ENCODE results near the gene ZFP69. TPM values are rescaled to one million over a fixed set of nuclear protein-coding genes. Genes with fewer than 3 reads are reported as not detected.

The ZFP69 gene
- total RNA-seq, 1 experiment from 2014 or later = 5.3 TPM

GRCh38 chr1:40508375-40509341 lies 31.6 kb downstream of the ZFP69 start, which contains the start of gene EXO5:
Gene EXO5 (plus strand): TSS chr1:40508767. CDS start chr1:40514545, 5,778 bp downstream.
- DNase-seq (ENCODE audit: low read depth) = peak; percentile 62

- no peak for DNase-seq (ENCODE audit: low read depth)
Observed at GRCh38 chr1:40519517-40519916, 42.4 kb downstream of the ZFP69 start.

- peak; percentile 9 for DNase-seq (ENCODE audit: low read depth)
Observed at GRCh38 chr1:40530735-40531380, 53.8 kb downstream of the ZFP69 start.

- peak; percentile 97 for DNase-seq (ENCODE audit: low read depth)
Observed at GRCh38 chr1:40531381-40532061, 54.4 kb downstream of the ZFP69 start, which contains the start of gene ZNF684. Gene ZNF684 (plus strand): TSS chr1:40531637. CDS start chr1:40533167, 1,530 bp downstream.

GRCh38 chr1:40532062-40532389 lies 54.9 kb downstream of the ZFP69 start:
- no peak for DNase-seq (ENCODE audit: low read depth)

GRCh38 chr1:40532844-40533424 lies 55.8 kb downstream of the ZFP69 start:
- peak; percentile 47 for DNase-seq (ENCODE audit: low read depth)

GRCh38 chr1:40534589-40534988 lies 57.5 kb downstream of the ZFP69 start:
- no peak for DNase-seq (ENCODE audit: low read depth)

GRCh38 chr1:40535732-40536131 lies 58.6 kb downstream of the ZFP69 start:
- DNase-seq (ENCODE audit: low read depth) = no peak

- DNase-seq (ENCODE audit: low read depth) = no peak
Observed at GRCh38 chr1:40539338-40539737, 62.2 kb downstream of the ZFP69 start.

Other genes starting within 250 kb of the ZFP69 start
- not detected in 2 replicates for gene TMCO2, start 229.4 kb upstream of the ZFP69 start, total RNA-seq (2014; rRNA removed; shearing (Covaris generic))
- gene ZMPSTE24, start 219.1 kb upstream of the ZFP69 start, total RNA-seq (2014; rRNA removed; shearing (Covaris generic)) = 67.4 and 72.9 TPM in 2 replicates
- 1.7 and 2.5 TPM in 2 replicates for gene COL9A2, start 160.0 kb upstream of the ZFP69 start, total RNA-seq (2014; rRNA removed; shearing (Covaris generic))
- 26.9 and 30.8 TPM in 2 replicates for gene SMAP2, start 103.6 kb upstream of the ZFP69 start, total RNA-seq (2014; rRNA removed; shearing (Covaris generic))
- 4.8 and 8.5 TPM in 2 replicates for gene ZFP69B, start 26.8 kb upstream of the ZFP69 start, total RNA-seq (2014; rRNA removed; shearing (Covaris generic))
- gene EXO5, start 31.5 kb downstream of the ZFP69 start, total RNA-seq (2014; rRNA removed; shearing (Covaris generic)) = 2.1 and 8.3 TPM in 2 replicates
- gene ZNF684, start 54.3 kb downstream of the ZFP69 start, total RNA-seq (2014; rRNA removed; shearing (Covaris generic)) = 8.6 and 8.7 TPM in 2 replicates
- gene RIMS3, start 188.4 kb downstream of the ZFP69 start, total RNA-seq (2014; rRNA removed; shearing (Covaris generic)) = 0.74 and 0.97 TPM in 2 replicates
- gene NFYC, start 214.4 kb downstream of the ZFP69 start, total RNA-seq (2014; rRNA removed; shearing (Covaris generic)) = 20.4 and 24.2 TPM in 2 replicates

Data from Daoy (cell line).